HepG2 (cell line): ENCODE measurements around the gene PSMD4. TPM values are rescaled to one million over a fixed set of nuclear protein-coding genes. Genes with fewer than 3 reads are reported as not detected.
A peak's percentile ranks its signal among the peaks of the same experiment; 100 is the strongest.

Source experiments
- CEBPZ ChIP-seq: IDR thresholded peaks from 2 replicates; pipeline ENCODE4 v1.6.1; 2012; ENCODE audit warnings: low read length, improper control_type of control experiment
- DPF2 ChIP-seq: sonication (generic); formaldehyde crosslinking; IDR thresholded peaks from 2 replicates; pipeline ENCODE4 v1.4.0; 2020; ENCODE audit warnings: mild to moderate bottlenecking, low read depth, missing genetic modification reagents, borderline replicate concordance
- GPN1 ChIP-seq: sonication (generic); formaldehyde crosslinking; IDR thresholded peaks from 2 replicates; pipeline ENCODE4 v1.5.1; 2020; ENCODE audit warnings: missing genetic modification reagents, borderline replicate concordance
- HOXA9 ChIP-seq: sonication (generic); formaldehyde crosslinking; IDR thresholded peaks from 2 replicates; pipeline ENCODE4 v1.8.1; 2022; ENCODE audit warnings: missing genetic modification reagents, mild to moderate bottlenecking, moderate library complexity, borderline replicate concordance
- KAT8 ChIP-seq: IDR thresholded peaks from 2 replicates; pipeline ENCODE4 v1.6.1; 2016; ENCODE audit warnings: missing genetic modification reagents, missing compliant biosample characterization
- SNAPC5 ChIP-seq: sonication (generic); formaldehyde crosslinking; IDR thresholded peaks from 2 replicates; pipeline ENCODE4 v1.8.1; 2023; ENCODE audit warnings: mild to moderate bottlenecking, missing genetic modification reagents, borderline replicate concordance
- SP5 ChIP-seq: IDR thresholded peaks from 2 replicates; pipeline ENCODE4 v1.6.1; 2016; ENCODE audit warnings: low read depth, borderline replicate concordance
- STAT6 ChIP-seq: sonication (generic); formaldehyde crosslinking; IDR thresholded peaks from 2 replicates; pipeline ENCODE4 v1.4.0; 2020; ENCODE audit warnings: missing genetic modification reagents, mild to moderate bottlenecking, borderline replicate concordance
- TEAD2 ChIP-seq: sonication (generic); formaldehyde crosslinking; IDR thresholded peaks from 2 replicates; pipeline ENCODE4 v1.9.0; 2021; ENCODE audit warnings: missing genetic modification reagents
- ZBTB39 ChIP-seq: sonication (generic); formaldehyde crosslinking; IDR thresholded peaks from 2 replicates; pipeline ENCODE4 v1.5.0; 2020; ENCODE audit warnings: missing genetic modification reagents
- ZC3H13 ChIP-seq: sonication (generic); formaldehyde crosslinking; IDR thresholded peaks from 2 replicates; pipeline ENCODE4 v1.8.1; 2023; ENCODE audit warnings: mild to moderate bottlenecking, missing genetic modification reagents, moderate library complexity
- ZC3H4 ChIP-seq: sonication (generic); formaldehyde crosslinking; IDR thresholded peaks from 2 replicates; pipeline ENCODE4 v1.4.0; 2020; ENCODE audit warnings: missing genetic modification reagents, borderline replicate concordance
- ZFP62 ChIP-seq: sonication (generic); formaldehyde crosslinking; IDR thresholded peaks from 2 replicates; pipeline ENCODE4 v1.4.0; 2020; ENCODE audit warnings: missing genetic modification reagents
- ZNF747 ChIP-seq: sonication (generic); formaldehyde crosslinking; IDR thresholded peaks from 2 replicates; pipeline ENCODE4 v1.8.1; 2023; ENCODE audit warnings: missing genetic modification reagents, mild to moderate bottlenecking, borderline replicate concordance
- ZNF781 ChIP-seq: sonication (generic); formaldehyde crosslinking; IDR thresholded peaks from 2 replicates; pipeline ENCODE4 v1.5.1; 2020; ENCODE audit warnings: borderline replicate concordance, mild to moderate bottlenecking, missing genetic modification reagents; ENCODE audit errors: not compliant biosample characterization
- polyA plus RNA-seq, 8 experiments: library from polyadenylated mRNA; depleted of rRNA in 3 of 8; stranded (reverse) in 7 of 8; unstranded in 1 of 8; fragments of >200 nt; fragmentation: Illumina TruSeq in 4 of 8; extraction: Trizol in 4 of 8; gene quantifications; 2 replicates each; pipeline versions ENCODE4 v1.2.1 to v1.2.3, GENCODE V29; 2011 to 2016; ENCODE audit warnings: low read depth in 4 of 8, missing spikeins in 1 of 8, mixed read lengths in 1 of 8; ENCODE audit not compliant: insufficient read depth in 1 of 8
- total RNA-seq, 5 experiments: library from RNA; depleted of rRNA; stranded (reverse); fragments of >200 nt; fragmentation: Illumina TruSeq; extraction: Trizol; gene quantifications; 2 replicates each; pipeline ENCODE4 v1.2.3, GENCODE V29; 2016; ENCODE audit warnings: low read depth in 1 of 5

The PSMD4 gene
- total and polyA plus RNA-seq, 2 of the 13 experiments (the other 11 are each of a cell fraction or from before 2014, with no cell fraction given), result 194 to 243 TPM

DNA sequence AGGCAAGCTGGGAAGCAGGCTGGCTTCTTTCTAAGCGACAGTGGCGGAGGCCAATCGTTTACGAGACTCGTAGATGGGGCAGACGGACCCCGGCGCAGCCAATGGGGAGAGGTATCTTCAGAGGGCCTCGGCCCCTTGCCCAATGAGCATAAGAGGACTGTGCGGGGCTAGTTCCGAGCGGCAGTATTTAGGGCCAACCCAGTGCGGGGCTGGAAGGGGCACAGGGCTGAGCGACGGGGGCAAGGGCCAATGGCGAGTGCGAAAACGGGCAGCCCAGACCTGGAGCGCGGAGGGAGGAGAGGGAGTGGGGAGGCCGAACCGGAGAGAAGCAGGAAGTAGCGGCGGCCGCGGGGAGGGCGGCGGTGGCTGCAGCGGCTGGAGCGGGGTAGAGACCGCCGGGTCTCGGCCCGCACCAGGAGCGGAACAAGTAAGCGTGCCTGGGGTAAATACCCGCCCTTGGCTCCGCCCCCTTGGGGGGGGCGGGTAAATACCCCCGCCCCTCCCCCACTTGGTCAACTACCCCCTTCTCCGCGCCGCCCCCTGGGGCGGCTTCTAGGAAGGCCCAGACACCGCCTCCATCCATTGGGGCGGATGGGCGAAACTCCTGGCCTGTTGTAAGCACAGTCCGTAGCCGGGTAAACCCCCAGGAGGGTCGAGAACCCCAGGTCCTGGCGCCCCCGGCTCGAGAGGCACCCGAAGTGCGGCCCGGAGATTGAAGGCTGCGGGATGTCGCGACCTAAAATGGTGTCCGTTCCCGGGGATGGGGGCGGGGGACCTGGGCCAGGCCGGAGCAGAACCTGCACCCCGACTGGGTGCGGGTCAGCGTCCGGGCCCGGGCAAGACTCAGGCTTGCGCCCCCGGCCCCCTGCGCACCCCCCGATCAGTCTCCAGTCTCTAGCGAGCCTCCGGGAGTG, 27.7 kb downstream of the PSMD4 start, which contains the start of gene ZNF687 (continued):
- TF ChIP-seq STAT6 (no peak), GPN1 (CRISPR knock-in tag) (no peak), ZC3H13 (CRISPR knock-in tag) (no peak; the same call in 1 of the 2 replicates), ZFP62 (no peak), HOXA9 (no peak), ZBTB39 (0 out of 2 replicates have a peak, but pooled peaks have one; percentile 54), SNAPC5 (CRISPR knock-in tag) (0 out of 2 replicates have a peak, but pooled peaks have one; percentile 60), DPF2 (CRISPR knock-in tag) (no peak), SP5 (CRISPR knock-in tag) (peak; percentile 15; the same call in 1 of the 2 replicates), ZNF781 (no peak), TEAD2 (CRISPR knock-in tag) (no peak), KAT8 (no peak), ZNF747 (CRISPR knock-in tag) (no peak), CEBPZ (peak; percentile 92), ZC3H4 (CRISPR knock-in tag) (no peak)
